Measurements from ENCODE around the gene SELENOW. TPM values are rescaled to one million over a fixed set of nuclear protein-coding genes. Genes with fewer than 3 reads are reported as not detected.

SELENOW gene
- total RNA-seq, 2 experiments from 2014 or later: 110 to 120 TPM

DNA sequence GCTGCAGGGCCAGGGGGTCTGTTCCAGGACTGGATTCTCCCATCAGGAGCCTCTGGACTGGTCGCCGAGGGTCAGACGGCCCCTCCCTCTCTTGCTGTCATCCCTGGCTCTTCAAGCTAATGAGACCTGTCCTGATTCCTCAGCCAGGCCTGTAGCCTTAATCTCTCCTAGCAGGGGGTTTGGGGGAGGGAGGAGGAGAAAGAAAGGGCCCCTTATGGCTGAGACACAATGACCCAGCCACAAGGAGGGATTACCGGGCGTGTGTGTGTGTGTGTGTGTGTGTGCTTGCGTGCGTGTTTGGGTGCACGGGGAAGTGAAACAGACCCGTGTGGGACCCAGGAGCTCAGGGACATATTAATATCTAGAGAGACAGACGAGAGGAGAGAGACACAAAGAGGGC lies 41.4 kb downstream of the SELENOW start:
- H3K36me3 Mint-ChIP-seq (ENCODE audit: low read depth): no peaks in the 10 kb centered on the region
- CTCF ChIA-PET: interaction anchor here (1.6 kb wide), 1 partner anchor 43 kb away, joined by 5 read pairs; no protein-coding TSS in a partner anchor
- H3K4me3 Mint-ChIP-seq: no peak overlapping the region

DNA sequence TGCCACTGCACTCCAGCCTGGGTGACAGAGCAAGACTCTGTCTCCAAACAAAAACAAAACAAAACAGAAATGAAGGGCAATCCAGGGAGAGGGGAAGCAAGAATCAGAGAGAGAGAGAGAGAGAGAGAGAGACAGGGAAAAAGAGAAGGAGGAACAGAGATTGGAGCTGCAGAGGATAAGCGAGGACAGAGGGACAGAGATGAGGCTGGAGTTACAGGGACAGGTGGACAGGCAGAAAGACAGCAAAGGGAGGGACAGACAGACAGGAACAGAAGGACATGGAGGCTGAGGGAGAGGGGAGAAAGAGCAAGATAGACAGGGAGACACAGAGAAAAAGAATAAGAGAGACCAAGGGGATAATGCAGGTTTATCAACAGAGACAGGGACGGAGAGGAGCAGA lies 41.9 kb downstream of the SELENOW start:
- ChIA-PET CTCF (interaction anchor here (1.6 kb wide), 1 partner anchor 43 kb away, joined by 5 read pairs; no protein-coding TSS in a partner anchor), POLR2A (no interaction called here)
- H3K36me3 Mint-ChIP-seq (ENCODE audit: low read depth): no peaks in the 10 kb centered on the region
- H3K4me1 Mint-ChIP-seq: no peaks in the 10 kb centered on the region
- peaks cover 31% of the 10 kb centered on the region for H3K27me3 Mint-ChIP-seq
- no peak overlapping the region for H3K4me3 Mint-ChIP-seq
- H3K27ac Mint-ChIP-seq: no peak overlapping the region
- DNase-seq: no peak
- no peaks in the 10 kb centered on the region for H3K9me3 Mint-ChIP-seq

More for the DNA sequence above, 41.4 kb downstream of the SELENOW start:
- Mint-ChIP-seq H3K9me3 (no peaks in the 10 kb centered on the region), H3K4me1 (no peaks in the 10 kb centered on the region), H3K27ac (no peak overlapping the region), H3K27me3 (peaks cover 31% of the 10 kb centered on the region)
- no peak for DNase-seq
- POLR2A ChIA-PET: no interaction called here

DNA sequence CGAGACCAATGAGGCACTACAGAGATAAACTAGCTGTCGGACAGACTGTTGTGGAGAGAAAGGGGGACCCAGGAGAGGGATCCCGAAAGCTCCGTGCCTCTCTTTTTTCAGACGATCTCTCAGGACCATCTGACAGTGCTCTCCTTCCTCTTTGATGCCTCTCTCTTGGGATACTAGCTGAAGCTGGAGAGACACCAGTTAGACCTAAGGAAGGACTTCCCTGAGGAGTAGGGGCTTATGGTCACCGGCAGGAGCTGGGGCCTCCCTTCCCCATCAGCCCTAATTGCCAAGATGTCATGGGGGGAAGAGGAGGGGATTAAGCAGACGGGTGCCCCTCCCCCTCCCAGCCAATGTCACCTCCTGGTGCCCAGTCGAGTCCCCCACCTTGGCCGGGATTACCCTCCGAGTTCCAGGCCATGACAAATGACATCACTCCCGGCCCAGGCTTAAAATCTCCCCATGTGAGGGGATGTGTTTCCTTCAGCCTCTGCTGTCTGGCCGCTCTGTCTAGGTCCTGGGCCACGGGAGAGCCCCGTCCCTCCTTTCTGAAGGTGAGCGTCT lies 43.0 kb downstream of the SELENOW start, which contains the start of gene CRX:
Gene CRX, plus strand, starts transcription at position 478 of the 561 bp plus-strand sequence. CDS start 12,507 bp downstream, outside the sequence.
- ChIA-PET POLR2A (no interaction called here), CTCF (interaction anchor here (1.6 kb wide), 1 partner anchor 41 kb away, joined by 5 read pairs; no protein-coding TSS in a partner anchor)
- H3K27ac Mint-ChIP-seq: no peak within 1 kb of the TSS
- H3K4me3 Mint-ChIP-seq: no peak within 1 kb of the TSS
- H3K4me1 Mint-ChIP-seq: no peaks in the 10 kb centered on the region
- no peaks in the 10 kb centered on the region for H3K9me3 Mint-ChIP-seq
- DNase-seq: no peak
- H3K36me3 Mint-ChIP-seq (ENCODE audit: low read depth): no peaks in the 10 kb centered on the region
- H3K27me3 Mint-ChIP-seq: peaks cover 31% of the 10 kb centered on the region

DNA sequence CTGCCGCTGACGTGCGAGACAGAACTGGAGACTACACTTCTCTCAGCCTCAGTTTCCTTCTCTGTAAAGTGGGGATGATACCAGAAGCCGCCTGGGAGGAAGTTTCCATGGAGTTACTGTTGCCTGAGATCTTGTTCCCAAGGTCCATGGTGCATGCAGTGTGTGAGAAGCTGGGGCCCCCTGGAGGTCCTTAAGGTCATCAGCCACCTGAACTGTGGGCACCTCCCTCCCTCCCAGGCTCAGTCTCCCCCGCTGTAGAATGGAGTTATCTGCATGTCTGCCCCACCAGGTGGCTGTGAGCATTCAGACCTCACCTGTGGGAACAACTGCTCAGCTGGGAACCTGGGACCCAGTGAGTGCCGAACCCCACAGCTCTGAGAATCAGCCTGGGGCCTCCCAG lies 45.9 kb downstream of the SELENOW start:
- POLR2A ChIA-PET: no interaction called here
- H3K36me3 Mint-ChIP-seq (ENCODE audit: low read depth): no peaks in the 10 kb centered on the region
- H3K9me3 Mint-ChIP-seq: no peaks in the 10 kb centered on the region
- no peaks in the 10 kb centered on the region for H3K4me1 Mint-ChIP-seq
- peaks cover 24% of the 10 kb centered on the region for H3K27me3 Mint-ChIP-seq
- CTCF ChIA-PET: no interaction called here
- H3K27ac Mint-ChIP-seq: no peak overlapping the region
- no peak overlapping the region for H3K4me3 Mint-ChIP-seq
- no peak for DNase-seq

DNA sequence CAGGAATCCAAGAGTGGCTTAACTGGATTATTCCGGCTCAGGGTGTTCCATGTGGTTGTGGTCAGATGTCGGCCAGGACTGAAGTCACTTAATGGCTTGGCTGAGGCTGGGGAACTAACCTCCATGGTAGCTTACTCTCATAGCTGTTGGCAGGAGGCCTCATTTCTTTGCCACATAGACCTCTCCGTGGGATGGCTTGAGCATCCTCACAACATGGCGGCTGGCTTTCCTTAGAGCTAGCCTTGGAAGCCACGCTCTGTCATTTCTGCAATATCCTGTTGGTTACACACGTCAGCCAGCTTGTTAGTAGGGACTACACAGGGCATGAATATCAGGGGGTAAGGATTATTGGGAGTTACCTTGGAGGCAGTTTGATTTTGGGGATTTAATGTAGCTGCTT lies 48.3 kb downstream of the SELENOW start:
- no peak overlapping the region for H3K4me3 Mint-ChIP-seq
- H3K27ac Mint-ChIP-seq: no peak overlapping the region
- POLR2A ChIA-PET: no interaction called here
- H3K4me1 Mint-ChIP-seq: no peaks in the 10 kb centered on the region
- no peak for DNase-seq
- H3K27me3 Mint-ChIP-seq: peaks cover 7% of the 10 kb centered on the region
- no peaks in the 10 kb centered on the region for H3K9me3 Mint-ChIP-seq
- H3K36me3 Mint-ChIP-seq (ENCODE audit: low read depth): no peaks in the 10 kb centered on the region
- CTCF ChIA-PET: no interaction called here

DNA sequence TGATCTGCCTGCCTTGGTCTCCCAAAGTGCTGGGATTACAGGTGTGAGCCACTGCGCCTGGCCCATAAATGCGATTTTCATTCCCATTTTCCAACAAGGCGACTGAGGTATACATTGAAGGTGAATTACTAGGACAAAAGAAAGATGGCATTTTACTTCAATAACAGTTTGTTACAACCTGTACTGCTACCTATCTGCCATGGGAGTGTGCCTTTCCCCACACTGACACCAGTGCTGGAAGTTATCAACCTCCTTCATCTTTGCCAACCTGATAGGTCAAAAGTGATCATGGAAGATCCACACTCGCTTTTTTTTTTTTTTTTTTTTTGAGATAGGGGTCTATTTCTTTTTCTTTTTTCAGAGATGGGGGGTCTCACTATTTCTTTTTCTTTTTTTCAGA lies 54.2 kb downstream of the SELENOW start:
- H3K27me3 Mint-ChIP-seq: peaks cover 2% of the 10 kb centered on the region
- POLR2A ChIA-PET: no interaction called here
- no peak overlapping the region for H3K4me3 Mint-ChIP-seq
- CTCF ChIA-PET: interaction anchor here (0.6 kb wide), 1 partner anchor 743 kb away, joined by 5 read pairs; no protein-coding TSS in a partner anchor
- H3K27ac Mint-ChIP-seq: no peak overlapping the region
- H3K36me3 Mint-ChIP-seq (ENCODE audit: low read depth): no peaks in the 10 kb centered on the region
- no peaks in the 10 kb centered on the region for H3K9me3 Mint-ChIP-seq
- no peak for DNase-seq
- H3K4me1 Mint-ChIP-seq: no peaks in the 10 kb centered on the region

Other genes starting within 250 kb of the SELENOW start
- under 1 TPM; 0.15 to 0.20 TPM for gene ZNF541, start 205.6 kb upstream of the SELENOW start, total RNA-seq
- gene BICRA, start 169.6 kb upstream of the SELENOW start, total RNA-seq: 10 to 100 TPM; 20.2 to 23.3 TPM
- not detected for gene EHD2, start 65.3 kb upstream of the SELENOW start, total RNA-seq
- 100 to 1,000 TPM; 257 to 271 TPM for gene NOP53, start 33.2 kb upstream of the SELENOW start, total RNA-seq
- not detected for gene TPRX1, start 25.8 kb downstream of the SELENOW start, total RNA-seq
- gene CRX, start 43.2 kb downstream of the SELENOW start, total RNA-seq: not detected
- gene TPRX2, start 80.5 kb downstream of the SELENOW start, total RNA-seq: not detected
- not detected for gene SULT2A1, start 107.6 kb downstream of the SELENOW start, total RNA-seq
- not detected for gene BSPH1, start 213.5 kb downstream of the SELENOW start, total RNA-seq
- not detected for gene ELSPBP1, start 215.9 kb downstream of the SELENOW start, total RNA-seq

Data from activated CD4-positive, alpha-beta memory T cell treated with anti-CD3 and anti-CD28 coated beads, Interleukin-2, amount 10 ng/mL, durations not matched to agents 7 days and 5 days (primary cell).